ENCODE measurements around the gene STIMATE.

The STIMATE gene

DNA sequence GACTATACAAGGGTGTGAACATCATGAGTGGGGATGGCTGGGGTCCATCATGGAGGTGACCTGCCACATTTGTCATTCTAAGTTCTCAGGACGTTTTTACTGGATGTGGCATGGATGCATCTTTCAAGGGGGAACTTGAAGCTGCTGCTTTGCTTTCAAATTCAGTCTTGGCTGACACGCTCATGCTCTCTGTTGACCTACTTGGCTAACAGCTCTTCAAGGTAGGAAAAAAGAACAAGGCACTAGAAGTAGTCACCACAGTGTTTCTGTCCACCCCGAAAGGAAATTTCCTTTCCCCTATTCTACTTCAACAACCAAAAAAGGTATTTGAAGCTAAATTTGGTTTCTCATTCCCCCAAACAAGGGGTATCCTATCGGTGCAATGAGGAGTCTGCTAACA lies 15.0 kb downstream of the STIMATE start:
- TF ChIP-seq, protein P1, sequence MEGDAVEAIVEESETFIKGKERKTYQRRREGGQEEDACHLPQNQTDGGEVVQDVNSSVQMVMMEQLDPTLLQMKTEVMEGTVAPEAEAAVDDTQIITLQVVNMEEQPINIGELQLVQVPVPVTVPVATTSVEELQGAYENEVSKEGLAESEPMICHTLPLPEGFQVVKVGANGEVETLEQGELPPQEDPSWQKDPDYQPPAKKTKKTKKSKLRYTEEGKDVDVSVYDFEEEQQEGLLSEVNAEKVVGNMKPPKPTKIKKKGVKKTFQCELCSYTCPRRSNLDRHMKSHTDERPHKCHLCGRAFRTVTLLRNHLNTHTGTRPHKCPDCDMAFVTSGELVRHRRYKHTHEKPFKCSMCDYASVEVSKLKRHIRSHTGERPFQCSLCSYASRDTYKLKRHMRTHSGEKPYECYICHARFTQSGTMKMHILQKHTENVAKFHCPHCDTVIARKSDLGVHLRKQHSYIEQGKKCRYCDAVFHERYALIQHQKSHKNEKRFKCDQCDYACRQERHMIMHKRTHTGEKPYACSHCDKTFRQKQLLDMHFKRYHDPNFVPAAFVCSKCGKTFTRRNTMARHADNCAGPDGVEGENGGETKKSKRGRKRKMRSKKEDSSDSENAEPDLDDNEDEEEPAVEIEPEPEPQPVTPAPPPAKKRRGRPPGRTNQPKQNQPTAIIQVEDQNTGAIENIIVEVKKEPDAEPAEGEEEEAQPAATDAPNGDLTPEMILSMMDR (conservative IDR thresholded peaks at IDR 0.05; ENCODE audit: low read depth): no peak
- no peak for DNase-seq (ENCODE audit: low spot score)
- ChIA-PET CTCF (no interaction called here), POLR2A (ENCODE audit: low non-redundant PET) (no interaction called here)
- no peak overlapping the region for H3K27ac ChIP-seq

DNA sequence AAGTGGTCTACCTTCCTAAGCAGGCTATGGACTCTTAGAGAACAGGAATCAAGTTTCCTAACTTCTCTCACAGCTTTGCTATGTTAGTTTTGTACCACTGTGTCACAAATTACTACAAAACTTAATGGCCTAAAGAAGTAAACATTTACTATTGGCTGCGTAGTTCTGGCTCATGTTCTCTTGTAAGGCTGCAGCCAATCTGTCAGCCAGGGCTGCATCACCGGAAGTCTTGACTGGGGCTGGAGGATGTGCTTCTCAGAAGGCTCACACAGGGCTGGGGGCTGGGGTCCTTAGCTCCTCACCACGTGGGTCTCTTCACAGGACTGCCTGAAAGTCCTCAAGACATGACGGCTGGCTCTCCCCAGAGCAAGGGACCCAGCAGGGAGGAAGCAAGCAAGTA lies 15.5 kb downstream of the STIMATE start:
- TF ChIP-seq, protein P1 (conservative IDR thresholded peaks at IDR 0.05; ENCODE audit: low read depth): no peak
- CTCF ChIA-PET: no interaction called here
- H3K27ac ChIP-seq: no peak overlapping the region
- POLR2A ChIA-PET (ENCODE audit: low non-redundant PET): no interaction called here
- no peak for DNase-seq (ENCODE audit: low spot score)

DNA sequence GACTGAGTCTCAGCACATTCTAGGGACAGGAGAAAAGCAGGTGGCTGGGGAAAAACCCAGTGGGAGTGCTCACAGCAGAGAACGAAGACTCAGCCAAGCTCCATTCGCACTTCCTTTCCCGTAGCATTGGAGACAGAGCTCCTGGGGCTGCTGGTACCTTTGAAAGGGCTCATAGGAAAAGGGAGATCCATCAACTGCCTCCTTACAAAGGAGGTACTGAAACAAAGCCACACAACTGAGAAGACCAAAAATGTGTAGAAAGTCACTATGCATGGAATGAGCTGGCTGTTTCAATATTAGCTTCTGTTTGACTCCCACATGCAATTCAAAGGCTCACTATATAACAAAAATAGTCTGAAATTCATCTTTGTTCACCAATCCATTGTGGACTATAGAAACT lies 16.9 kb downstream of the STIMATE start:
- TF ChIP-seq, protein P1 (conservative IDR thresholded peaks at IDR 0.05; ENCODE audit: low read depth): no peak
- ChIA-PET POLR2A (ENCODE audit: low non-redundant PET) (no interaction called here), CTCF (no interaction called here)
- H3K27ac ChIP-seq: no peak overlapping the region
- no peak for DNase-seq (ENCODE audit: low spot score)

DNA sequence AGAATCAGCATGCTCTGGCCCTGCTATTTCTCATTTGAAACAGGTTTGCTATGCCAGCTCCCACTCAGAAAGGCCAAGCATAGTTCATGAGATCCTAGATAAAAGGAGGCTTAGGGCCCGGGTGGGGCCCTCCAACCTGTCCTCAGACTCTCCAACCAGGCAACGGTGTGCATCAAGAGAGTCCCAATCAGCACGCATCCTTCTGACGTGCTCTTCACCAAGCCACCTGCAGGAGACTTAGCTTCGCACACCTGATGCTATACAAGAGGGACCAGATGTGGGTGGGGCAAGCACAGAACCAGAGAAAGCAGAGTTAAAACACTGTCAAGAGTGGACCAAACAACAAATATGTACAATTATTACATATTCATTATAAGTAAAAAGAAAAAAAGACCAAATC lies 17.3 kb downstream of the STIMATE start:
- POLR2A ChIA-PET (ENCODE audit: low non-redundant PET): no interaction called here
- CTCF ChIA-PET: interaction anchor here (0.6 kb wide), 1 partner anchor 148 kb away, joined by 3 read pairs; no protein-coding TSS in a partner anchor
- no peak for DNase-seq (ENCODE audit: low spot score)
- TF ChIP-seq, protein P1 (conservative IDR thresholded peaks at IDR 0.05; ENCODE audit: low read depth): no peak
- no peak overlapping the region for H3K27ac ChIP-seq

DNA sequence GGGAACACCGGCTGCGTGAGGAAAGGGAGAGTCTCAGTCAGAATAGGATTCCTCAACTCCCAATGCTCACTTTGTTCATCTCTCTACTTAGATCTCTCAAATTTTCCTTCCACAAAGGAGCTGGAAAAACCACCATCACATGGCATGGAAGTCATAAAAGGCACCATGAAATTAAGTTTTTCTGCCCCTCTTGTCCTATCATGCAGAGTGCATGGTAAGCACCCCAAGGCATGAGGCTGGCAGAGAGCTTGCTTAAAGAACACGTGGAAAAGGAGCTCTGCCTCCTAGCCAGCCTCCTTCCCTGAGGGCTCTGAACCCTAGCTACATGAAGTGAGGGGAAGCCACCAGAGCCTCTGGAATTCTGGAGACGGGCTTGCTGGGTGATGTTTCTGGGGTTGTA lies 17.8 kb downstream of the STIMATE start:
- POLR2A ChIA-PET (ENCODE audit: low non-redundant PET): no interaction called here

DNA sequence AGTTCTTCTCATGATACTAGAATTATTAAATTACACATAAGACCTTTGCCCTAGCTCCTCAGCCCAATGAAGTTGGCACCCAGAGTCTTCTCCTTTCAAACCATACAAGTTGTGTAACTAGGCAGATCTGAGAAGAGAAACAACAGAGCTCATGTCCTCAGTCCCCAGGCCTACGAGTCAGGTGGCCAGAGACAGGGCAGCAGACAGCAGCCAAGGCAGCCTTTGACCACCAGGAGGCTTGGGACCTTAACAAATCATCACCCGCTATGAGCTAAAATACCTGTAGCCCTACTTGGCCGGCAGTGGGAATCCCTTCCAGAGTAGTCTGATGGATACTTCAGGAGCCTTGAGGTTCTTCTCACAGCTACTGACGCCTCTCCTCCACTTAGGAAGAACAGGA lies 18.3 kb downstream of the STIMATE start:
- POLR2A ChIA-PET (ENCODE audit: low non-redundant PET): no interaction called here
- CTCF ChIA-PET: no interaction called here

More for the DNA sequence above, 17.8 kb downstream of the STIMATE start:
- H3K27ac ChIP-seq: no peak overlapping the region
- DNase-seq (ENCODE audit: low spot score): no peak
- TF ChIP-seq, protein P1 (conservative IDR thresholded peaks at IDR 0.05; ENCODE audit: low read depth): no peak
- CTCF ChIA-PET: interaction anchor here (0.6 kb wide), 1 partner anchor 148 kb away, joined by 3 read pairs; no protein-coding TSS in a partner anchor

More for the DNA sequence above, 18.3 kb downstream of the STIMATE start:
- TF ChIP-seq, protein P1 (conservative IDR thresholded peaks at IDR 0.05; ENCODE audit: low read depth): no peak
- no peak for DNase-seq (ENCODE audit: low spot score)
- no peak overlapping the region for H3K27ac ChIP-seq

Data from RWPE1 (cell line).